GM12878 (cell line): ENCODE data around the gene MRPL54. TPM values are rescaled to one million over a fixed set of nuclear protein-coding genes. Genes with fewer than 3 reads are reported as not detected.

Experiments used
- ATAC-seq: fragments of 200-7000 bp; cut with Tn5 transposase; 3 replicates; pipeline ENCODE4 v1.9.1; 2020; ENCODE audit warnings: mild to moderate bottlenecking, moderate library complexity
- BruUV-seq: library from RNA; stranded (reverse); fragments of 400-500 nt; replicated peaks from 2 replicates; lab custom pipeline; 2021; lab: Mats Ljungman, UMichigan
- CTCF ChIA-PET: fragments of 300-600 bp; sonication (Branson Sonifier 250); formaldehyde crosslinking; extraction: SDS; loops from one replicate; lab custom pipeline; 2021; ENCODE audit warnings: inconsistent platforms; lab: Yijun Ruan, JAX
- POLR2A ChIA-PET: fragments of 350-600 bp; formaldehyde crosslinking; extraction: SDS; loops from one replicate; lab custom pipeline; 2021; ENCODE audit warnings: inconsistent platforms; lab: Charles Lee
- RAD21 ChIA-PET: fragments of 300-600 bp; sonication (Branson Sonifier 250); formaldehyde crosslinking; loops from one replicate; lab custom pipeline; 2023; ENCODE audit warnings: antibody characterized with exemption; ENCODE audit not compliant: unreplicated experiment; lab: Charles Lee
- SMC1A ChIA-PET: fragments of 300-600 bp; sonication (Branson Sonifier 250); formaldehyde crosslinking; loops from one replicate; lab custom pipeline; 2023; ENCODE audit not compliant: unreplicated experiment, uncharacterized antibody; lab: Charles Lee
- DNase-seq: peaks from one replicate; pipeline ENCODE4 v3.0.0-alpha.2; 2011; ENCODE audit warnings: low read depth, low spot score
- FAIRE-seq: peaks from 3 replicates; lab custom pipeline; 2011; peaks lifted over from hg19 to GRCh38; lab: Jason Lieb, UNC
- H2AFZ ChIP-seq: 2 replicates; pipeline ENCODE4 v1.6.0; 2011; ENCODE audit warnings: low read depth, low read length, control low read depth; ENCODE audit not compliant: control insufficient read depth
- H3K27ac ChIP-seq: 2 replicates; pipeline ENCODE4 v1.5.1; 2011; ENCODE audit warnings: control low read depth; ENCODE audit not compliant: control insufficient read depth, insufficient read depth
- H3K27me3 ChIP-seq, 2 experiments: replicated peaks in 1 of 2; 2 replicates each; pipeline versions ENCODE4 v1.6.0 to v1.6.1; 2011; ENCODE audit warnings: low read length in 1 of 2; ENCODE audit not compliant: control insufficient read depth in 2 of 2, insufficient read depth in 2 of 2
- H3K36me3 ChIP-seq, 2 experiments: 2 replicates each; pipeline ENCODE4 v1.5.1; 2011; ENCODE audit warnings: low read length in 1 of 2; ENCODE audit not compliant: control insufficient read depth in 2 of 2, insufficient read depth in 2 of 2
- H3K4me1 ChIP-seq: 2 replicates; pipeline ENCODE4 v1.6.1; 2011; ENCODE audit warnings: mild to moderate bottlenecking, low read length, moderate library complexity, mixed read lengths; ENCODE audit not compliant: control insufficient read depth, insufficient read depth
- H3K4me2 ChIP-seq: 2 replicates; pipeline ENCODE4 v1.6.0; 2011; ENCODE audit warnings: control low read depth; ENCODE audit not compliant: control insufficient read depth, insufficient read depth
- H3K4me3 ChIP-seq: fragments of 200-600 bp; sonication (generic); 2 replicates; pipeline ENCODE4 v1.5.1; 2016
- H3K79me2 ChIP-seq: 2 replicates; pipeline ENCODE4 v1.6.0; 2011; ENCODE audit warnings: low read length; ENCODE audit not compliant: control insufficient read depth, insufficient read depth
- H3K9ac ChIP-seq: 2 replicates; pipeline ENCODE4 v1.8.0; 2011; ENCODE audit warnings: low read length, control low read depth, mixed read lengths; ENCODE audit not compliant: control insufficient read depth, insufficient read depth
- H3K9me3 ChIP-seq: replicated peaks from 3 replicates; pipeline ENCODE4 v1.5.1; 2011; ENCODE audit warnings: mild to moderate bottlenecking, low read length; ENCODE audit not compliant: control insufficient read depth, insufficient read depth
- H4K20me1 ChIP-seq: 2 replicates; pipeline ENCODE4 v1.6.0; 2011; ENCODE audit not compliant: control insufficient read depth, insufficient read depth
- ASH2L ChIP-seq: fragments of 300-600, 200-600 bp; sonication (generic); IDR thresholded peaks from 2 replicates; pipeline ENCODE4 v1.6.1; 2017; ENCODE audit warnings: low read depth, mild to moderate bottlenecking, borderline replicate concordance
- BCL11A ChIP-seq: IDR thresholded peaks from 2 replicates; pipeline ENCODE4 v1.6.1; 2011; ENCODE audit warnings: low read depth, low read length
- GATAD2B ChIP-seq: fragments of 450-650 bp; conservative IDR thresholded peaks from 2 replicates; pipeline ENCODE4 v1.6.1; 2017; ENCODE audit warnings: low read depth, mild to moderate bottlenecking, moderate library complexity
- MYB ChIP-seq: fragments of 150-350 bp; IDR thresholded peaks from 2 replicates; pipeline ENCODE4 v1.6.1; 2014; ENCODE audit warnings: mild to moderate bottlenecking, low read depth, low read length, borderline replicate concordance
- NR2C2 ChIP-seq: IDR thresholded peaks from 2 replicates; pipeline ENCODE4 v1.6.1; 2011; ENCODE audit warnings: borderline replicate concordance, low read depth; ENCODE audit not compliant: control insufficient read depth, insufficient read length
- SP1 ChIP-seq: IDR thresholded peaks from one replicate; pipeline ENCODE4 v1.6.1; 2011; ENCODE audit warnings: low read depth, low read length
- WGBS: methylation state at CpG from one replicate; pipeline ENCODE4 v1.1.6; 2016; ENCODE audit warnings: low lambda C conversion rate; ENCODE audit not compliant: insufficient replicate concordance, insufficient coverage; ENCODE audit errors: missing lambda C conversion rate; 5-methylcytosine and 5-hydroxymethylcytosine counted together
- in situ Hi-C: fragments of 300-500 bp; cut with MboI; formaldehyde crosslinking; loops from 9 replicates; pipeline ENCODE4 v1.14.3; 2018; ENCODE audit warnings: mixed read lengths
- intact Hi-C: fragments of 100-400 bp; cut with micrococcal nuclease; formaldehyde crosslinking; loops from one replicate; pipeline ENCODE4 v1.14.2; 2022; ENCODE audit not compliant: unreplicated experiment
- polyA plus RNA-seq, 11 experiments: library from polyadenylated mRNA; depleted of rRNA in 4 of 11; unstranded in 6 of 11; stranded (reverse) in 5 of 11; fragments of >200 nt; fragmentation: Nextera tagmentation in 4 of 11; fragmentation: Illumina TruSeq in 1 of 11; extraction: Ambion mirVana in 4 of 11; extraction: Trizol in 1 of 11; gene quantifications; 1 replicate in 1 of 11; 2 replicates in 10 of 11; pipeline versions ENCODE4 v1.2.1 to v1.2.3, GENCODE V29; 2011 to 2016; ENCODE audit warnings: inconsistent platforms in 2 of 11, missing spikeins in 2 of 11, low read depth in 1 of 11
- total RNA-seq, 4 experiments: library from RNA; depleted of rRNA in 3 of 4; stranded (reverse); fragments of >200 nt in 3 of 4; fragmentation: Illumina TruSeq in 1 of 4; extraction: Trizol in 1 of 4; gene quantifications; 2 replicates each; pipeline versions ENCODE4 v1.2.1 to v1.2.3, GENCODE V29; 2013 to 2021
- TF ChIP-seq, protein P1 (sequence below): fragments of 450-650 bp; conservative IDR thresholded peaks from 2 replicates; pipeline ENCODE4 v1.6.1; 2017; ENCODE audit warnings: mild to moderate bottlenecking, moderate library complexity

The MRPL54 gene
- total and polyA plus RNA-seq, 10 of the 15 experiments (the other 5 are each of a cell fraction or from before 2014, with no cell fraction given) = 3.1 to 98.7 (median 75.2) TPM

DNA sequence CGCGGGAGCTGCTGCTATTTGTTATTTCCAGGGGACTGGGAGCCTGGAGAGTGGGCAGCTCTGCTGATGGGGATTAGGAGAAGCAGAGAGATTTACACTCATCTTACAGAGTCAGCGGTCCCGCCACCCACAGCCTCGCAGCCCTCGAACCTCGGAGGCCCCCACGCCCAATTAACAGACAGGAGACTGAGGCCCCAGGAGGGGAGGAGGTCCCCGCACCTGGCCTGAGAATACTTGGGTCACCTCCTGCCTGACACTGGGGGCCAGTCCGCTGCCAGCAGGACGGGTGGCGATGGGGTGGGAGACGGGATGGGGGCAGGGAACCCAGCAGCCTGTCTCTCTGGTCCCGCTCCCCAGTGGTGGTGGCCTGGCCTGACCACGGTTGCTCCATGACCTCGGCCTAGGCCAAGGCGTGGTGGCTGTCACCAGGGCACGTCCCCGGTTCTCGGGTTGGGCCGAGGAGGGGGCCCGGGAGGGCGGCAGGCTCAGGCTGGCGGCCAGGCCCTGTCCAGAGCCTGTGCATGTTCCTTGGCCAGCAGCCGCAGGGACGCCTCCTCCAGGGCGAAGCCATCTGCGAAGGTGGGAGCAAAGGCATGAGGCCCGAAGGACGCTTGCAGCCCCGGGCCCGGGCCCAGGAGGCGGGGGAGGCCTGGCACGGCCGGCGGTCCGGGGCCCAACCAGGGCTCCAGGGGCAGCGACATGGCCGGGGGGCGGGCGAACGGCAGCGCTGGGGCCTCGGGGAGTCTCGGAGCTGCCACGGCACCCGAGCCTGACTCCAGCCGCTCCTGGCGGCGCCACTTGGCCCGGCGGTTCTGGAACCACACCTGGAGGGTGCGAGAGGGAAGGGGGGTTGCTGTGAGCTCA is 7.9 kb downstream of the MRPL54 start:
- H3K27me3 ChIP-seq = no peaks in the 10 kb centered on the region
- CTCF ChIA-PET = no interaction called here
- no peak overlapping the region for H2AFZ ChIP-seq
- in situ Hi-C loops = no loop called here
- H3K9me3 ChIP-seq = no peaks in the 10 kb centered on the region
- SMC1A ChIA-PET = no interaction called here
- H3K36me3 ChIP-seq = peaks cover 0 to 18% of the 10 kb centered on the region in 2 experiments; a peak in 2 of 4 replicates
- FAIRE-seq (no peak), ATAC-seq (no peak), DNase-seq (no peak)
- no peaks in the 10 kb centered on the region; the same call in 1 of the 2 replicates for H3K4me1 ChIP-seq
- intact Hi-C loops = no loop called here
- BruUV-seq = no TSS peak
- POLR2A ChIA-PET = no interaction called here
- TF ChIP-seq GATAD2B (no peak), SP1 (no peak), ASH2L (no peak), NR2C2 (no peak), BCL11A (no peak), MYB (no peak)
- TF ChIP-seq, protein P1, sequence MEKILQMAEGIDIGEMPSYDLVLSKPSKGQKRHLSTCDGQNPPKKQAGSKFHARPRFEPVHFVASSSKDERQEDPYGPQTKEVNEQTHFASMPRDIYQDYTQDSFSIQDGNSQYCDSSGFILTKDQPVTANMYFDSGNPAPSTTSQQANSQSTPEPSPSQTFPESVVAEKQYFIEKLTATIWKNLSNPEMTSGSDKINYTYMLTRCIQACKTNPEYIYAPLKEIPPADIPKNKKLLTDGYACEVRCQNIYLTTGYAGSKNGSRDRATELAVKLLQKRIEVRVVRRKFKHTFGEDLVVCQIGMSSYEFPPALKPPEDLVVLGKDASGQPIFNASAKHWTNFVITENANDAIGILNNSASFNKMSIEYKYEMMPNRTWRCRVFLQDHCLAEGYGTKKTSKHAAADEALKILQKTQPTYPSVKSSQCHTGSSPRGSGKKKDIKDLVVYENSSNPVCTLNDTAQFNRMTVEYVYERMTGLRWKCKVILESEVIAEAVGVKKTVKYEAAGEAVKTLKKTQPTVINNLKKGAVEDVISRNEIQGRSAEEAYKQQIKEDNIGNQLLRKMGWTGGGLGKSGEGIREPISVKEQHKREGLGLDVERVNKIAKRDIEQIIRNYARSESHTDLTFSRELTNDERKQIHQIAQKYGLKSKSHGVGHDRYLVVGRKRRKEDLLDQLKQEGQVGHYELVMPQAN = no peak
- H4K20me1 ChIP-seq = no peaks in the 10 kb centered on the region
- WGBS = 86% methylated on average over 46 of the region's 53 CpGs
- no peak overlapping the region for H3K4me3 ChIP-seq
- no peak overlapping the region for H3K4me2 ChIP-seq
- no peaks in the 10 kb centered on the region for H3K79me2 ChIP-seq
- no peak overlapping the region for H3K9ac ChIP-seq
- RAD21 ChIA-PET = no interaction called here
- no peak overlapping the region for H3K27ac ChIP-seq
